Smooth muscle cell (in vitro differentiated cells): ENCODE data around the gene ZNF90. TPM values are rescaled to one million over a fixed set of nuclear protein-coding genes. Genes with fewer than 3 reads are reported as not detected.
"Not testable (repeated sequence)": the region's sequence is repeated elsewhere in the genome, so short reads cannot be mapped to it uniquely, and the experiment has no call there.

ENCODE experiments used
- DNase-seq: peaks from one replicate; lab custom pipeline; 2025; ENCODE audit not compliant: unreplicated experiment; lab: John Stamatoyannopoulos, UW
- H2AFZ ChIP-seq: fragments of 200-600 bp; sonication (generic); 2 replicates; pipeline ENCODE4 v1.6.0; 2016; ENCODE audit warnings: antibody characterized with exemption, low read depth, mild to moderate bottlenecking
- H3F3A ChIP-seq: fragments of 200-600 bp; sonication (generic); 2 replicates; pipeline ENCODE4 v1.6.0; 2017; ENCODE audit warnings: antibody characterized with exemption, low read depth
- H3K27ac ChIP-seq: fragments of 200-600 bp; sonication (generic); 2 replicates; pipeline ENCODE4 v1.5.1; 2016; ENCODE audit warnings: low read depth, mild to moderate bottlenecking
- H3K27me3 ChIP-seq: fragments of 200-600 bp; sonication (generic); 2 replicates; pipeline ENCODE4 v1.6.1; 2016; ENCODE audit warnings: low read depth, mild to moderate bottlenecking
- H3K36me3 ChIP-seq: fragments of 200-600 bp; sonication (generic); 2 replicates; pipeline ENCODE4 v1.5.1; 2016; ENCODE audit warnings: low read depth
- H3K4me1 ChIP-seq: fragments of 200-600 bp; sonication (generic); 2 replicates; pipeline ENCODE4 v1.5.1; 2016; ENCODE audit warnings: low read depth
- H3K4me2 ChIP-seq: fragments of 200-600 bp; sonication (generic); 2 replicates; pipeline ENCODE4 v1.6.0; 2016; ENCODE audit warnings: mild to moderate bottlenecking
- H3K4me3 ChIP-seq: fragments of 200-600 bp; sonication (generic); 2 replicates; pipeline ENCODE4 v1.5.1; 2016; ENCODE audit warnings: mild to moderate bottlenecking
- H3K79me2 ChIP-seq: fragments of 200-600 bp; sonication (generic); 2 replicates; pipeline ENCODE4 v1.6.0; 2016; ENCODE audit warnings: low read depth, mild to moderate bottlenecking
- H3K9ac ChIP-seq: fragments of 200-600 bp; sonication (generic); 2 replicates; pipeline ENCODE4 v1.6.0; 2016; ENCODE audit warnings: low read depth
- H3K9me3 ChIP-seq: fragments of 200-600 bp; sonication (generic); replicated peaks from 2 replicates; pipeline ENCODE4 v1.5.1; 2016; ENCODE audit warnings: low read depth
- H4K20me1 ChIP-seq: fragments of 200-600 bp; sonication (generic); 2 replicates; pipeline ENCODE4 v1.6.0; 2016; ENCODE audit warnings: low read depth
- WGBS: methylation state at CpG from one replicate; pipeline ENCODE4 v1.1.7; 2016; ENCODE audit warnings: low lambda C conversion rate; 5-methylcytosine and 5-hydroxymethylcytosine counted together
- polyA plus RNA-seq: library from polyadenylated mRNA; unstranded; fragments of >200 nt; fragmentation: Nextera tagmentation; extraction: Ambion mirVana; gene quantifications from 2 replicates; pipeline ENCODE4 v1.2.1, GENCODE V29; 2016
- total RNA-seq: library from RNA; depleted of rRNA; stranded (reverse); fragments of >200 nt; gene quantifications from 2 replicates; pipeline ENCODE4 v1.2.3, GENCODE V29; 2014
- TF ChIP-seq, protein P1 (sequence below): fragments of 200-600 bp; sonication (generic); IDR thresholded peaks from 2 replicates; pipeline ENCODE4 v1.5.1; 2017; ENCODE audit warnings: borderline replicate concordance, mild to moderate bottlenecking, antibody characterized with exemption; ENCODE audit not compliant: insufficient read depth, poor library complexity, severe bottlenecking

Gene ZNF90
- total and polyA plus RNA-seq, 2 experiments from 2014 or later = 3.4 to 5.3 TPM

GRCh38 chr19:20067943-20068342 is 9.9 kb upstream of the ZNF90 start:
- H3K79me2 ChIP-seq = no peaks in the 10 kb centered on the region
- WGBS = 14% methylated on average over 9 of the region's 9 CpGs

GRCh38 chr19:20068559-20068958 is 9.2 kb upstream of the ZNF90 start:
- not testable (repeated sequence) for H3K4me1 ChIP-seq, H3F3A ChIP-seq, H2AFZ ChIP-seq, H3K79me2 ChIP-seq, H3K27ac ChIP-seq, H4K20me1 ChIP-seq, H3K36me3 ChIP-seq, H3K4me2 ChIP-seq, H3K9ac ChIP-seq, DNase-seq, H3K27me3 ChIP-seq, H3K9me3 ChIP-seq
- 26% methylated on average over 7 of the region's 7 CpGs for WGBS
- H3K4me3 ChIP-seq = peak overlapping the region; percentile 16

More at GRCh38 chr19:20067943-20068342, 9.9 kb upstream of the ZNF90 start:
- Histone ChIP-seq H4K20me1 (no peaks in the 10 kb centered on the region), H3K36me3 (no peaks in the 10 kb centered on the region), H3K27ac (no peak overlapping the region), H2AFZ (no peak overlapping the region), H3K9ac (no peak overlapping the region), H3K4me2 (no peak overlapping the region), H3K4me3 (peak overlapping the region; percentile 16), H3K4me1 (no peaks in the 10 kb centered on the region), H3K9me3 (no peaks in the 10 kb centered on the region), H3K27me3 (no peaks in the 10 kb centered on the region), H3F3A (no peaks in the 10 kb centered on the region)
- TF ChIP-seq, protein P1, sequence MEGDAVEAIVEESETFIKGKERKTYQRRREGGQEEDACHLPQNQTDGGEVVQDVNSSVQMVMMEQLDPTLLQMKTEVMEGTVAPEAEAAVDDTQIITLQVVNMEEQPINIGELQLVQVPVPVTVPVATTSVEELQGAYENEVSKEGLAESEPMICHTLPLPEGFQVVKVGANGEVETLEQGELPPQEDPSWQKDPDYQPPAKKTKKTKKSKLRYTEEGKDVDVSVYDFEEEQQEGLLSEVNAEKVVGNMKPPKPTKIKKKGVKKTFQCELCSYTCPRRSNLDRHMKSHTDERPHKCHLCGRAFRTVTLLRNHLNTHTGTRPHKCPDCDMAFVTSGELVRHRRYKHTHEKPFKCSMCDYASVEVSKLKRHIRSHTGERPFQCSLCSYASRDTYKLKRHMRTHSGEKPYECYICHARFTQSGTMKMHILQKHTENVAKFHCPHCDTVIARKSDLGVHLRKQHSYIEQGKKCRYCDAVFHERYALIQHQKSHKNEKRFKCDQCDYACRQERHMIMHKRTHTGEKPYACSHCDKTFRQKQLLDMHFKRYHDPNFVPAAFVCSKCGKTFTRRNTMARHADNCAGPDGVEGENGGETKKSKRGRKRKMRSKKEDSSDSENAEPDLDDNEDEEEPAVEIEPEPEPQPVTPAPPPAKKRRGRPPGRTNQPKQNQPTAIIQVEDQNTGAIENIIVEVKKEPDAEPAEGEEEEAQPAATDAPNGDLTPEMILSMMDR = no peak
- no peak for DNase-seq

DNA sequence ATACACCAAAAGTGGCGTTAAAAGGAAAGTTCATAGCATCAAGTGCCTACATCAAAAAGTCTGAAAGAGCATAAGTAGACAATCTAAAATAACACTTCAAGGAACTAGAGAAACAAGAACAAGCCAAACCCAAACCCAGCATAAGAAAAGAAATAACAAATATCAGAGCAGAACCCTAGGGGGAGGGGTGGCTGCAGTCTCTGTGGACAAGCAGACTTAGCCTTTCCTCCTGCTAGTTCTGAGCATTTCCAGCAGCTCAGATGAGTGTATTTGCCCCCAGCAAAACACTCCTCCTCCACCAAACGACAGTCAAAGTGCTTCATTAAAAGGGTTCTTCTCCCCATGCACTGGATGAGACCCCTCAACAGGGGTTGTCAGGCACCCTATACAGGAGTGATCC is 7.1 kb upstream of the ZNF90 start:
- Histone ChIP-seq H3K36me3 (no peaks in the 10 kb centered on the region), H3K79me2 (no peaks in the 10 kb centered on the region), H3K4me1 (no peaks in the 10 kb centered on the region), H4K20me1 (no peaks in the 10 kb centered on the region), H3K27ac (no peak overlapping the region), H3K4me3 (no peak overlapping the region), H3K9ac (no peak overlapping the region), H2AFZ (no peak overlapping the region), H3K27me3 (no peaks in the 10 kb centered on the region), H3F3A (no peaks in the 10 kb centered on the region), H3K9me3 (no peaks in the 10 kb centered on the region), H3K4me2 (no peak overlapping the region)
- no peak for DNase-seq
- TF ChIP-seq, protein P1 = no peak
- 86% methylated on average over 2 of the region's 2 CpGs for WGBS

- TF ChIP-seq, protein P1 = no peak
- Histone ChIP-seq H3K4me2 (no peak overlapping the region), H3K9me3 (no peaks in the 10 kb centered on the region), H3K9ac (no peak overlapping the region), H4K20me1 (no peaks in the 10 kb centered on the region), H2AFZ (no peak overlapping the region), H3K36me3 (no peaks in the 10 kb centered on the region), H3K27ac (no peak overlapping the region), H3F3A (no peaks in the 10 kb centered on the region), H3K27me3 (no peaks in the 10 kb centered on the region), H3K4me1 (no peaks in the 10 kb centered on the region), H3K4me3 (no peak overlapping the region), H3K79me2 (no peaks in the 10 kb centered on the region)
- WGBS = 93% methylated on average over 5 of the region's 5 CpGs
- no peak for DNase-seq
Observed at GRCh38 chr19:20072936-20073335, 4.9 kb upstream of the ZNF90 start.
